Stimulated activated memory B cell treated with anti-CD40 and anti-IgM and Interleukin-4, amounts not matched to agents 10 μg/mL and 1 μg/mL and 100 μg/mL, for 72 hours (primary cell): ENCODE results near the gene LAMP5.

Experiments used
- ATAC-seq: fragments of 150-1000 bp; cut with Tn5 transposase; 2 replicates; pipeline ENCODE4 v1.10.0; 2021
- H3K27ac Mint-ChIP-seq: one replicate; pipeline ENCODE4 v1.8.0; 2022; ENCODE audit warnings: mild to moderate bottlenecking, mixed read lengths
- H3K27me3 Mint-ChIP-seq: one replicate; pipeline ENCODE4 v1.8.0; 2022; ENCODE audit warnings: mixed read lengths
- H3K36me3 Mint-ChIP-seq: one replicate; pipeline ENCODE4 v1.8.0; 2022; ENCODE audit warnings: mixed read lengths
- H3K4me1 Mint-ChIP-seq: one replicate; pipeline ENCODE4 v1.8.0; 2022; ENCODE audit warnings: mixed read lengths
- H3K4me3 Mint-ChIP-seq: one replicate; pipeline ENCODE4 v1.8.0; 2022; ENCODE audit warnings: mild to moderate bottlenecking, moderate library complexity, mixed read lengths
- H3K9me3 Mint-ChIP-seq: one replicate; pipeline ENCODE4 v1.8.0; 2022; ENCODE audit warnings: mixed read lengths

The LAMP5 gene, protein sequence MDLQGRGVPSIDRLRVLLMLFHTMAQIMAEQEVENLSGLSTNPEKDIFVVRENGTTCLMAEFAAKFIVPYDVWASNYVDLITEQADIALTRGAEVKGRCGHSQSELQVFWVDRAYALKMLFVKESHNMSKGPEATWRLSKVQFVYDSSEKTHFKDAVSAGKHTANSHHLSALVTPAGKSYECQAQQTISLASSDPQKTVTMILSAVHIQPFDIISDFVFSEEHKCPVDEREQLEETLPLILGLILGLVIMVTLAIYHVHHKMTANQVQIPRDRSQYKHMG

GRCh38 chr20:9514461-9515213 is at the start of gene LAMP5:
Gene LAMP5 (plus strand): TSS chr20:9514590. CDS start chr20:9514853, 263 bp downstream.
- H3K4me1 Mint-ChIP-seq = peaks cover 6% of the 10 kb centered on the region
- H3K4me3 Mint-ChIP-seq = no peak within 1 kb of the TSS
- no peaks in the 10 kb centered on the region for H3K9me3 Mint-ChIP-seq
- no peaks in the 10 kb centered on the region for H3K36me3 Mint-ChIP-seq
- no peak for ATAC-seq
- no peak within 1 kb of the TSS for H3K27ac Mint-ChIP-seq
- peaks cover 42% of the 10 kb centered on the region for H3K27me3 Mint-ChIP-seq

DNA sequence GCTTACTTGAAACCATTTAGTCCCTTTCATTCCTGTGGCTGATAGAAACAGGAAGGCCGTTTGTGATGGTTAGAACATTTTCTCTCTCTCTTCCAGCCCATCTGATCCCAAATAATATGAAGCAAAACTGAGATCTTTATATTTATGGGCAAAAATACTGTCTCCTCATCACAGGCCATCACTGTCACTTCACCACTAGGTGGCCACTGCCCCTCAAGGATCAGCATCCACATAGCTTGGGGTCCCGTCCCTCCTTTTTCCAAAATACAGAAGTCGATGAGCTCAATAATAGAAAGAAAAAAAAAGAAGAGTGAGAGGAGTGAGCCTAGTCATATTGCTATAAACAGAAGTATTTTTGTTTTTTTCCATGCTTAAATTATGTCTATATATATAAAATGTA is 46.4 kb upstream of the LAMP5 start:
- Mint-ChIP-seq H3K4me3 (no peak overlapping the region), H3K27me3 (no peaks in the 10 kb centered on the region), H3K4me1 (no peaks in the 10 kb centered on the region), H3K27ac (no peak overlapping the region), H3K36me3 (no peaks in the 10 kb centered on the region), H3K9me3 (peaks cover 3% of the 10 kb centered on the region)
- ATAC-seq = no peak

DNA sequence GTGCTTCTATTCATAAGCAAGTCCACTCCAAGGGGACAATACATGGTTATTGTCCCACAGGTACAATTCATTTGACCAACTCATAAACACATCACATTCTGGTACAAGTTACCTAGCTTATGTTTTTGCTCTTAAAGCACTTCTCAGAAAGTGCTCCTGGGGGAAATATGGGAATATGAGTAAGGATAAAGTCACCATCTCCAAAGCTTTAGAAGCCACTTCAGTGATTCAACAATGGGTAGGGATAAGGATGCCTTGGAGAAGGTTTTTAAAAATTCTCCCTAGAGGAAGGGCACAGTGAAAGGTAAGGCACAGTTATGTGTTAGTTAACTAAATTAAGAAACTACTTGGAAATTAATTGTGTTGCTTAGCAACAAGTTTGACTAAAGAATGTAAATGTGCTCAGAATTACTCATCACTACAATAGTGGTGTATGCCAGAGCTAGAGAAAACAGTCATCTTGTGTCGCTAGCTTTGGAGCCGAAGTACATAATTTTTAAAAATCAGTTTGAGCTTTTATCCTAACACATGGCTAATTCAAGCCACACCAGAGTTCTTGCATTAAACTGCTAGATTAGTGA is 39.5 kb upstream of the LAMP5 start:
- H3K4me3 Mint-ChIP-seq = no peak overlapping the region

DNA sequence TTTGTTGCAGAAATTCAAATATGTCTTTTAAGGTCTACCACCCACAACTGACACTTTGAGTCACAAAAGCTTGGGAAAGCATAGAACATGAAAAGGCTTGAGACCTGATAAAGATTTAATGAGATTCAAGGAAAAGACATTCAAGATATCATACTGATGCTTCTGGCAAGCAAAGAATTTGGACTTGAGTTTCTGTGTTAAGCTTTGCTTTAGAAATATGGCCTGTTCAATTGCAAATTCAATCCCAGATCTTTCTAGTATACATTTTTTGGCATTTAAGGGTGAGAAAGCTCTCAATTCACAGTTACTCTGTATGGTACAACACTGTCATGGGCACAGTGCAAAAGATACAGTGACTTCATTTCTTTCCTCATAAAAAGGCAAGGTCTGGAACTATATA is 38.9 kb upstream of the LAMP5 start:
- no peak for ATAC-seq
- Mint-ChIP-seq H3K4me1 (no peaks in the 10 kb centered on the region), H3K36me3 (no peaks in the 10 kb centered on the region), H3K4me3 (no peak overlapping the region), H3K27me3 (no peaks in the 10 kb centered on the region), H3K9me3 (no peaks in the 10 kb centered on the region), H3K27ac (no peak overlapping the region)

More for the DNA sequence above, 39.5 kb upstream of the LAMP5 start:
- Mint-ChIP-seq H3K27ac (no peak overlapping the region), H3K27me3 (no peaks in the 10 kb centered on the region), H3K36me3 (no peaks in the 10 kb centered on the region), H3K9me3 (no peaks in the 10 kb centered on the region), H3K4me1 (no peaks in the 10 kb centered on the region)
- ATAC-seq = no peak

DNA sequence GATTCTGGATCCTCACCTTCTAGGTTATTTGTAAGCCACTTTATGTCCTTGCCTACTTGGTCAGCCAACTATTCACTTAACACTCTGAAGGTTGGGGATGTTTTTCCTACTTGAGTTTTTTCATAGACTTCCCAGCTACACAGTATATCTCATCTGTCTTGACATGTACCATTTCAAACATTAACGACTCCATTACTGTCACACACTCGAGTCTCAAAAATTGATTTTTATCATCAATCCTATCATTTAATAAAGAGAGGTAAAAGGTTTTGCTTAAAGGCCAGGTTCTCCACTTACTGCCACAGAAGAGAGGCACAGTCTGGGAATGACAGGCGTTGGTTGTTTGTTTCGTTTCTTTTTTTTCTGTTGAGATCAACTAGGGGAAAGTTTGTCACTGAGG is 38.2 kb upstream of the LAMP5 start:
- ATAC-seq = no peak
- no peaks in the 10 kb centered on the region for H3K4me1 Mint-ChIP-seq
- peaks cover 3% of the 10 kb centered on the region for H3K9me3 Mint-ChIP-seq

GRCh38 chr20:9476637-9477036 is 37.8 kb upstream of the LAMP5 start:
- H3K27me3 Mint-ChIP-seq = no peaks in the 10 kb centered on the region
- no peak overlapping the region for H3K4me3 Mint-ChIP-seq
- H3K36me3 Mint-ChIP-seq = no peaks in the 10 kb centered on the region
- ATAC-seq = no peak
- no peak overlapping the region for H3K27ac Mint-ChIP-seq
- peaks cover 3% of the 10 kb centered on the region for H3K9me3 Mint-ChIP-seq
- no peaks in the 10 kb centered on the region for H3K4me1 Mint-ChIP-seq

More for the DNA sequence above, 38.2 kb upstream of the LAMP5 start:
- Mint-ChIP-seq H3K36me3 (no peaks in the 10 kb centered on the region), H3K27me3 (no peaks in the 10 kb centered on the region), H3K27ac (no peak overlapping the region), H3K4me3 (no peak overlapping the region)

DNA sequence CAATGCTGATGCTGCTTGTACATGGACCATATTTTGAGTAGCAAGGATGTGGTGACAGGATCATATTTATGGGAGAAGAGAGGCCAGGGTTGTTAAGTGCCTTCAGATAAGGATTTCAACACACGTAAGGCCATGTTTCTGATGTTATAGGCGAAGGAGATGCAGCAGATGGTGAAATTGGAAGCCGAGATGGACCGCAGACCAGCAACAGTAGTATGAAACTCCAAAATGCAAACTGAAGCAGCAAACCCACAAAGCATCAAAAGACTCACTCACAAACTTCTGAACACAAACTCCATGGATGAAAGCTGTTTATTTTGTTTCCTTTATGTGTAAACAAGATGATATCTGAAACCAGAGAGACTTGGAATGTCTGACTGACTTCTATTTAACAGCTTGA is 35.6 kb upstream of the LAMP5 start:
- H3K9me3 Mint-ChIP-seq = peaks cover 6% of the 10 kb centered on the region
- H3K4me3 Mint-ChIP-seq = no peak overlapping the region
- H3K27me3 Mint-ChIP-seq = no peaks in the 10 kb centered on the region
- no peak for ATAC-seq
- no peak overlapping the region for H3K27ac Mint-ChIP-seq
- no peaks in the 10 kb centered on the region for H3K36me3 Mint-ChIP-seq
- peaks cover 8% of the 10 kb centered on the region for H3K4me1 Mint-ChIP-seq

- Mint-ChIP-seq H3K9me3 (peaks cover 6% of the 10 kb centered on the region), H3K27me3 (no peaks in the 10 kb centered on the region), H3K36me3 (no peaks in the 10 kb centered on the region), H3K4me3 (no peak overlapping the region), H3K27ac (no peak overlapping the region), H3K4me1 (peaks cover 8% of the 10 kb centered on the region)
- no peak for ATAC-seq
These were observed 34.3 kb upstream of the LAMP5 start for GRCh38 chr20:9480066-9480465.

GRCh38 chr20:9482180-9482579 is 32.2 kb upstream of the LAMP5 start:
- peaks cover 6% of the 10 kb centered on the region for H3K9me3 Mint-ChIP-seq

DNA sequence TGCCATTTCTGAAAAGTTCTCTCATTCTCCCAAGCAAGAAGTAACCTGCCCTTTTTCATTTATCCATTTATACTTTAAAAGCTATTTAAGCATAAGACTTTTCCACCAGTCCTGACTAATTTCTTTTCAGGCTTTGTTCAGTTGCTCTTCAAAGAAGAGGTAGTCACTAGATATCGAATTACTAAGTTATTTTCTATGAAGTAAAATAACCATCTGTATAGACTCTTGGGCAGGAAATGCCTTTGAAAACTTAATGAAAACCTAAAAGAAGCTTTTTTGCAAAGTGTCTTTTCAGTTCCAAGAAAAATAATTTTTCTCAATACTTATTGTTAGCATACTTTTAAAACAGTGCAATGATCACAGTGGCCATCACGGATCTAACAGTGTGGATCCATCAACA is 31.3 kb upstream of the LAMP5 start:
- Mint-ChIP-seq H3K27me3 (no peaks in the 10 kb centered on the region), H3K4me3 (no peak overlapping the region), H3K36me3 (no peaks in the 10 kb centered on the region), H3K4me1 (peaks cover 8% of the 10 kb centered on the region), H3K9me3 (peaks cover 6% of the 10 kb centered on the region), H3K27ac (no peak overlapping the region)
- no peak for ATAC-seq

More at GRCh38 chr20:9482180-9482579, 32.2 kb upstream of the LAMP5 start:
- no peak overlapping the region for H3K4me3 Mint-ChIP-seq
- H3K36me3 Mint-ChIP-seq = no peaks in the 10 kb centered on the region
- H3K27me3 Mint-ChIP-seq = no peaks in the 10 kb centered on the region
- peaks cover 8% of the 10 kb centered on the region for H3K4me1 Mint-ChIP-seq
- ATAC-seq = no peak
- no peak overlapping the region for H3K27ac Mint-ChIP-seq

GRCh38 chr20:9485614-9486340 is 28.6 kb upstream of the LAMP5 start:
- Mint-ChIP-seq H3K27me3 (no peaks in the 10 kb centered on the region), H3K36me3 (no peaks in the 10 kb centered on the region), H3K4me1 (peaks cover 8% of the 10 kb centered on the region), H3K4me3 (no peak overlapping the region), H3K9me3 (peaks cover 4% of the 10 kb centered on the region), H3K27ac (no peak overlapping the region)
- ATAC-seq = no peak

DNA sequence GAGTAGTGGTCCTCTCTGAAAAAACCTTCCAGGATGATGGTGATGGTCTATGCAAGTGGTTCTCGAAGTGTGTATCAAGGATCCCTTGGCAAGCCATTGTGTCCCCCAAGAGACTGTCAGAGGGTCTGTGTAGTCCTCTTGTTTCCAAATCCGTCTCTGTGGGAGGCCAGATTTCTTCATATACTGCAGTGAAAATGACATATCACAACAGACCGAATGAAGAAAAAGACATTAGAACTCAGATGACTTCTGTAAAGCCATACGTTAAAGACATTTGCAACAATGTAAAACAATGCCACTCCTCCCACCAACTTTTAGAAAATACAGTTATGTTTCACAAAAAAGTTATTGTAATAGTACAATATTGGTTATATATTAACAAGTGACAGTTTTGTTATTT is 27.2 kb upstream of the LAMP5 start:
- Mint-ChIP-seq H3K4me3 (no peak overlapping the region), H3K27ac (no peak overlapping the region), H3K27me3 (no peaks in the 10 kb centered on the region), H3K9me3 (peaks cover 3% of the 10 kb centered on the region), H3K36me3 (no peaks in the 10 kb centered on the region), H3K4me1 (peaks cover 8% of the 10 kb centered on the region)
- ATAC-seq = no peak

DNA sequence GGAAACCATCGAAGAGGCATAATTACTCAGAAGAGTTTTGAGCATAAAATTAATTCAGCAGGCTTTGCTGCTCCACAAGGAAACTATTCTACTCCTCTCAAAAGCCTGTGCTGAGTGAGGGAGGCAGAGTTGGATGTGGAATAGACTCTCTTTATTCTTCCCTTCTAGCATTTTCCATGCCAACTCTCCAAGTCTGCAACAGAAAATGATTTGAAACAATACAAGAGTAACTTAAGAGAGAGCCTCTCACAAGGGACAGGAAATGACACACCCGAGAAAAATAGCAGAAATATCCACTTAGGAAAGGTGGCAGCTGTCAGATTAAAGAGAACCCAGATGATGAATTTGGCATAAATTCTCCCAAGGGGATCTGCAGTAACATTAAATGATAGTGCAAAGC is 26.3 kb upstream of the LAMP5 start:
- no peak overlapping the region for H3K4me3 Mint-ChIP-seq
- peaks cover under 1% of the 10 kb centered on the region for H3K4me1 Mint-ChIP-seq
- H3K36me3 Mint-ChIP-seq = no peaks in the 10 kb centered on the region

DNA sequence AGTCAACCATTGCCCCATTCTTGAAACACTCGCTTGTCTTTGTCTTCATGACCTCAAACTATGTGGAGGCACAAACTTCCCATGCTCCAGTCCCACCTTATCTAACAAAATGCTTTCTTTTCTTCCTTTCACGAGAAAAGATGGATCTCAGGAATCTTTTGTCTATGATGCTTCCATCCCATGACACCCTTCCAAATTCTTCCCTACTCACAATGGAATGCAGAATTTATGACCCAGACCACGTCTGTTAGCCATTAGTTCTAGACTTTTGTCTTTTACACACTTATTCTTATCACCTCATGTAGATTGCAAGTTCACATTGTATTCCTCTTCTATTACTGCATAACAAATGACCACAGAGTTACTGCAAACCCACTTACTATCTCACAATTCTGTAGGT is 24.2 kb upstream of the LAMP5 start:
- no peak overlapping the region for H3K4me3 Mint-ChIP-seq
- no peaks in the 10 kb centered on the region for H3K27me3 Mint-ChIP-seq
- ATAC-seq = no peak
- no peaks in the 10 kb centered on the region for H3K4me1 Mint-ChIP-seq
- H3K27ac Mint-ChIP-seq = no peak overlapping the region
- H3K9me3 Mint-ChIP-seq = no peaks in the 10 kb centered on the region
- H3K36me3 Mint-ChIP-seq = no peaks in the 10 kb centered on the region

More for the DNA sequence above, 26.3 kb upstream of the LAMP5 start:
- Mint-ChIP-seq H3K9me3 (no peaks in the 10 kb centered on the region), H3K27me3 (no peaks in the 10 kb centered on the region), H3K27ac (no peak overlapping the region)
- ATAC-seq = no peak

GRCh38 chr20:9490631-9491030 is 23.8 kb upstream of the LAMP5 start:
- Mint-ChIP-seq H3K27me3 (no peaks in the 10 kb centered on the region), H3K36me3 (no peaks in the 10 kb centered on the region), H3K4me1 (no peaks in the 10 kb centered on the region), H3K27ac (no peak overlapping the region), H3K9me3 (no peaks in the 10 kb centered on the region), H3K4me3 (no peak overlapping the region)
- ATAC-seq = no peak
